H9 (cell line): ENCODE data around the gene CHRNA4. TPM values are rescaled to one million over a fixed set of nuclear protein-coding genes. Genes with fewer than 3 reads are reported as not detected.

Source experiments
- DNase-seq: peaks from one replicate; pipeline ENCODE4 v3.0.0-alpha.2; 2017
- H2AFZ ChIP-seq: one replicate; pipeline ENCODE4 v1.6.1; 2013; ENCODE audit warnings: mild to moderate bottlenecking, low read length, control low read depth, moderate library complexity
- H2AK5ac ChIP-seq: 2 replicates; pipeline ENCODE4 v1.6.1; 2013; ENCODE audit warnings: low read length, control low read depth, mixed read lengths; ENCODE audit not compliant: insufficient read length
- H2BK120ac ChIP-seq: one replicate; pipeline ENCODE4 v1.6.1; 2013; ENCODE audit warnings: low read depth, mild to moderate bottlenecking, low read length, control low read depth, inconsistent platforms; ENCODE audit not compliant: poor library complexity, severe bottlenecking
- H2BK12ac ChIP-seq: 2 replicates; pipeline ENCODE4 v1.6.1; 2013; ENCODE audit warnings: low read length, control low read depth, mixed read lengths, low read depth; ENCODE audit not compliant: insufficient read length
- H2BK15ac ChIP-seq: 2 replicates; pipeline ENCODE4 v1.6.1; 2013; ENCODE audit warnings: low read depth, low read length, control low read depth
- H2BK20ac ChIP-seq: one replicate; pipeline ENCODE4 v1.6.1; 2013; ENCODE audit warnings: low read depth, mild to moderate bottlenecking, low read length, control low read depth, inconsistent platforms; ENCODE audit not compliant: poor library complexity, severe bottlenecking
- H2BK5ac ChIP-seq: 2 replicates; pipeline ENCODE4 v1.6.1; 2013; ENCODE audit warnings: low read length, control low read depth, mixed read lengths; ENCODE audit not compliant: insufficient read length
- H3K14ac ChIP-seq: 2 replicates; pipeline ENCODE4 v1.6.1; 2013; ENCODE audit warnings: low read length, control low read depth; ENCODE audit not compliant: insufficient read depth
- H3K18ac ChIP-seq: 2 replicates; pipeline ENCODE4 v1.6.1; 2013; ENCODE audit warnings: low read depth, mild to moderate bottlenecking, mixed read lengths, low read length, control low read depth; ENCODE audit not compliant: insufficient read length
- H3K23ac ChIP-seq: 2 replicates; pipeline ENCODE4 v1.6.1; 2013; ENCODE audit warnings: low read length, control low read depth, mixed read lengths, low read depth; ENCODE audit not compliant: insufficient read length
- H3K23me2 ChIP-seq: 2 replicates; pipeline ENCODE4 v1.6.1; 2013; ENCODE audit warnings: low read depth, mild to moderate bottlenecking, mixed read lengths, low read length, control low read depth; ENCODE audit not compliant: insufficient read length, poor library complexity, severe bottlenecking
- H3K27ac ChIP-seq: 2 replicates; pipeline ENCODE4 v1.5.1; 2013; ENCODE audit warnings: low read length, control low read depth, mixed read lengths, low read depth; ENCODE audit not compliant: insufficient read length
- H3K27me3 ChIP-seq: 2 replicates; pipeline ENCODE4 v1.6.1; 2013; ENCODE audit warnings: low read length, control low read depth, inconsistent platforms; ENCODE audit not compliant: insufficient read depth
- H3K4ac ChIP-seq: 2 replicates; pipeline ENCODE4 v1.6.1; 2013; ENCODE audit warnings: low read depth, mild to moderate bottlenecking, control low read depth, inconsistent platforms, low read length, moderate library complexity
- H3K4me1 ChIP-seq: 2 replicates; pipeline ENCODE4 v1.6.1; 2013; ENCODE audit warnings: low read length, control low read depth, inconsistent platforms; ENCODE audit not compliant: insufficient read depth
- H3K4me2 ChIP-seq: 2 replicates; pipeline ENCODE4 v1.6.1; 2013; ENCODE audit warnings: low read length, control low read depth, mixed read lengths; ENCODE audit not compliant: insufficient read length, insufficient read depth
- H3K56ac ChIP-seq: 2 replicates; pipeline ENCODE4 v1.6.1; 2013; ENCODE audit warnings: low read depth, mild to moderate bottlenecking, mixed read lengths, low read length, control low read depth; ENCODE audit not compliant: insufficient read length
- H3K79me1 ChIP-seq: 2 replicates; pipeline ENCODE4 v1.6.1; 2013; ENCODE audit warnings: low read depth, mild to moderate bottlenecking, moderate library complexity, low read length, control low read depth, inconsistent platforms; ENCODE audit not compliant: insufficient read depth, poor library complexity, severe bottlenecking
- H3K79me2 ChIP-seq: 2 replicates; pipeline ENCODE4 v1.6.1; 2013; ENCODE audit warnings: low read length, control low read depth, inconsistent platforms; ENCODE audit not compliant: insufficient read depth
- H3K9ac ChIP-seq: 2 replicates; pipeline ENCODE4 v1.6.1; 2013; ENCODE audit warnings: low read length, control low read depth, mixed read lengths; ENCODE audit not compliant: insufficient read length; ENCODE audit errors: extremely low read depth
- H3K9me3 ChIP-seq: one replicate; pipeline ENCODE4 v1.6.1; 2013; ENCODE audit warnings: low read depth, low read length, inconsistent platforms; ENCODE audit not compliant: control insufficient read depth
- H3T11ph ChIP-seq: one replicate; pipeline ENCODE4 v1.6.1; 2013; ENCODE audit warnings: mild to moderate bottlenecking, low read length, control low read depth, inconsistent platforms
- H4K20me1 ChIP-seq: one replicate; pipeline ENCODE4 v1.6.1; 2013; ENCODE audit not compliant: control insufficient read depth, insufficient read length, insufficient read depth
- H4K5ac ChIP-seq: 2 replicates; pipeline ENCODE4 v1.6.1; 2013; ENCODE audit warnings: low read depth, mild to moderate bottlenecking, mixed read lengths, low read length, control low read depth; ENCODE audit not compliant: insufficient read length
- H4K8ac ChIP-seq: replicated peaks from 2 replicates; pipeline ENCODE4 v1.6.1; 2013; ENCODE audit warnings: low read length, control low read depth, mixed read lengths, low read depth; ENCODE audit not compliant: insufficient read length
- H4K91ac ChIP-seq: 2 replicates; pipeline ENCODE4 v1.6.1; 2013; ENCODE audit warnings: low read depth, mild to moderate bottlenecking, moderate library complexity, mixed read lengths, low read length, control low read depth; ENCODE audit not compliant: insufficient read length
- H3K27ac Mint-ChIP-seq, 3 experiments: 2 replicates in 2 of 3; 3 replicates in 1 of 3; pipeline ENCODE4 v1.8.0; 2020 to 2021; ENCODE audit warnings: mixed read lengths in 3 of 3, mild to moderate bottlenecking in 1 of 3, moderate library complexity in 1 of 3
- H3K27me3 Mint-ChIP-seq: 2 replicates; pipeline ENCODE4 v1.8.0; 2021; ENCODE audit warnings: low read depth, mild to moderate bottlenecking, moderate library complexity, mixed read lengths
- H3K36me3 Mint-ChIP-seq, 3 experiments: 2 replicates in 2 of 3; 3 replicates in 1 of 3; pipeline ENCODE4 v1.8.0; 2020 to 2021; ENCODE audit warnings: low read depth in 3 of 3, mixed read lengths in 3 of 3; ENCODE audit not compliant: insufficient read depth in 1 of 3
- H3K4me1 Mint-ChIP-seq, 2 experiments: 2 replicates each; pipeline ENCODE4 v1.8.0; 2020; ENCODE audit warnings: mixed read lengths in 2 of 2
- H3K4me3 Mint-ChIP-seq, 2 experiments: 2 replicates in 1 of 2; 3 replicates in 1 of 2; pipeline ENCODE4 v1.8.0; 2020 to 2021; ENCODE audit warnings: mild to moderate bottlenecking in 2 of 2, mixed read lengths in 2 of 2, moderate library complexity in 1 of 2
- H3K9me3 Mint-ChIP-seq, 2 experiments: 2 replicates in 1 of 2; 3 replicates in 1 of 2; pipeline ENCODE4 v1.8.0; 2020; ENCODE audit warnings: mild to moderate bottlenecking in 2 of 2, mixed read lengths in 2 of 2, moderate library complexity in 1 of 2
- WGBS: extraction: QIAGEN DNeasy Blood & Tissue Kit; methylation state at CpG from one replicate; pipeline ENCODE4 v1.1.7; 2013; ENCODE audit warnings: missing lambda C conversion rate, low lambda C conversion rate, mixed read lengths; ENCODE audit not compliant: insufficient read length; ENCODE audit errors: extremely low coverage; 5-methylcytosine and 5-hydroxymethylcytosine counted together
- total RNA-seq: library from RNA; stranded (reverse); gene quantifications from 2 replicates; pipeline ENCODE4 v1.2.1, GENCODE V29; 2021
- TF ChIP-seq, protein P1 (sequence below): fragments of 200-600 bp; sonication (generic); conservative IDR thresholded peaks from 3 replicates; pipeline ENCODE4 v1.8.0; 2021; ENCODE audit warnings: antibody characterized with exemption, mild to moderate bottlenecking

CHRNA4 gene
- total RNA-seq, 1 experiment from 2014 or later: 2.5 TPM

GRCh38 chr20:63343460-63344445, 17.4 kb downstream of the CHRNA4 start:
- DNase-seq: no peak

More at GRCh38 chr20:63343460-63344445, 17.4 kb downstream of the CHRNA4 start:
- H4K8ac ChIP-seq: no peak overlapping the region
- no peaks in the 10 kb centered on the region for H4K20me1 ChIP-seq
- no peak overlapping the region for H4K5ac ChIP-seq
- H3K4me1 Mint-ChIP-seq: 0 out of 4 replicates have a peak, but pooled peaks cover 0 to 3% of the 10 kb centered on the region in 2 experiments
- H3K27me3 ChIP-seq: no peaks in the 10 kb centered on the region
- H2BK15ac ChIP-seq: no peak overlapping the region
- H2BK20ac ChIP-seq: no peak overlapping the region
- no peak overlapping the region for H2AK5ac ChIP-seq
- H3K4ac ChIP-seq: no peak overlapping the region
- no peak overlapping the region for H3K27ac Mint-ChIP-seq
- no peak overlapping the region for H3K4me3 Mint-ChIP-seq
- H2AFZ ChIP-seq: no peak overlapping the region
- H3K56ac ChIP-seq: no peak overlapping the region
- TF ChIP-seq, protein P1, sequence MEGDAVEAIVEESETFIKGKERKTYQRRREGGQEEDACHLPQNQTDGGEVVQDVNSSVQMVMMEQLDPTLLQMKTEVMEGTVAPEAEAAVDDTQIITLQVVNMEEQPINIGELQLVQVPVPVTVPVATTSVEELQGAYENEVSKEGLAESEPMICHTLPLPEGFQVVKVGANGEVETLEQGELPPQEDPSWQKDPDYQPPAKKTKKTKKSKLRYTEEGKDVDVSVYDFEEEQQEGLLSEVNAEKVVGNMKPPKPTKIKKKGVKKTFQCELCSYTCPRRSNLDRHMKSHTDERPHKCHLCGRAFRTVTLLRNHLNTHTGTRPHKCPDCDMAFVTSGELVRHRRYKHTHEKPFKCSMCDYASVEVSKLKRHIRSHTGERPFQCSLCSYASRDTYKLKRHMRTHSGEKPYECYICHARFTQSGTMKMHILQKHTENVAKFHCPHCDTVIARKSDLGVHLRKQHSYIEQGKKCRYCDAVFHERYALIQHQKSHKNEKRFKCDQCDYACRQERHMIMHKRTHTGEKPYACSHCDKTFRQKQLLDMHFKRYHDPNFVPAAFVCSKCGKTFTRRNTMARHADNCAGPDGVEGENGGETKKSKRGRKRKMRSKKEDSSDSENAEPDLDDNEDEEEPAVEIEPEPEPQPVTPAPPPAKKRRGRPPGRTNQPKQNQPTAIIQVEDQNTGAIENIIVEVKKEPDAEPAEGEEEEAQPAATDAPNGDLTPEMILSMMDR: no peak
- H3K4me1 ChIP-seq: no peaks in the 10 kb centered on the region
- no peak overlapping the region for H3K4me2 ChIP-seq
- H3K18ac ChIP-seq: no peak overlapping the region
- H3K27me3 Mint-ChIP-seq: peaks cover 13% of the 10 kb centered on the region
- H3K36me3 Mint-ChIP-seq: no peaks in the 10 kb centered on the region
- no peak overlapping the region for H4K91ac ChIP-seq
- H3K27ac ChIP-seq: no peak overlapping the region
- H3T11ph ChIP-seq: no peak overlapping the region
- H3K9me3 Mint-ChIP-seq: no peaks in the 10 kb centered on the region
- no peaks in the 10 kb centered on the region for H3K79me1 ChIP-seq
- H3K14ac ChIP-seq: peak overlapping the region; percentile 14; the same call in 1 of the 2 replicates
- no peaks in the 10 kb centered on the region for H3K79me2 ChIP-seq
- no peak overlapping the region for H3K23ac ChIP-seq
- no peaks in the 10 kb centered on the region for H3K23me2 ChIP-seq
- WGBS: no CpG with 5 or more reads among the region's 37 CpGs
- H3K9ac ChIP-seq: no peak overlapping the region
- no peak overlapping the region for H2BK5ac ChIP-seq
- no peak overlapping the region for H2BK12ac ChIP-seq
- H2BK120ac ChIP-seq: no peak overlapping the region
- no peaks in the 10 kb centered on the region for H3K9me3 ChIP-seq
